Epithelial cell of alveolus of lung (primary cell): ENCODE data around the gene SCGB2A2. TPM values are rescaled to one million over a fixed set of nuclear protein-coding genes. Genes with fewer than 3 reads are reported as not detected.

ENCODE experiments used
- total RNA-seq: library from RNA; depleted of rRNA; stranded (reverse); fragments of >200 nt; gene quantifications from 2 replicates; pipeline ENCODE4 v1.2.1, GENCODE V29; 2015

The SCGB2A2 gene
- not detected in 2 replicates for total RNA-seq

DNA sequence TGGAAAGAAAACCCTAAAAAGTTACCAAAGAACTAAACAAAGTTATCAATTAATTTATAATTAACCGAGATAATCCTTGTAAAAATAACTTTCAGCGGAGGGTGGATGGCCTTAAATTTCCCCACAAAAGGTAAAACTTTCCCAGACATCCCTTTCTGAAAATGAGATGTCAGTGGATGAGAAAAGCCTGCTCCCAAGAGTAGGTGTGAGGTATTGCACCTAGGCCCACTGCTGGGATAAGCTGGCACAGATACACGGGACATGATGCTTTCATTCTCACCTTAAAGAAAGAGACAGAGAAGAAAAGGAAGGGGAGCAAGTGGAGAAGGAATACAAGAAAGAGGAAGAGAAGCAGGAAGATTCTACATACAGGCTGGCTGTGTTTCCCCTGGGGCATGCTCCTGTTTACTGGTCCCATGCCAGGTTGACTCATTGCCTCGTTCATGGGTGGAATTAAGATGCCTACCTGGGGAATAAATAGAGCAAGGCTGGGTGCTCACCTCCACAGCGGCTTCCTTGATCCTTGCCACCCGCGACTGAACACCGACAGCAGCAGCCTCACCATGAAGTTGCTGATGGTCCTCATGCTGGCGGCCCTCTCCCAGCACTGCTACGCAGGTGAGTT, at the start of gene SCGB2A2:
TSS of gene SCGB2A2 (plus strand) at position 505 of the 625 bp plus-strand sequence. CDS start at position 564, 59 bp downstream.

GRCh38 chr11:62242021-62242420, 27.9 kb upstream of the SCGB2A2 start, which contains the start of gene SCGB1D2:
Gene SCGB1D2 (plus strand): TSS chr11:62242239. CDS start chr11:62242308, 69 bp downstream.

DNA sequence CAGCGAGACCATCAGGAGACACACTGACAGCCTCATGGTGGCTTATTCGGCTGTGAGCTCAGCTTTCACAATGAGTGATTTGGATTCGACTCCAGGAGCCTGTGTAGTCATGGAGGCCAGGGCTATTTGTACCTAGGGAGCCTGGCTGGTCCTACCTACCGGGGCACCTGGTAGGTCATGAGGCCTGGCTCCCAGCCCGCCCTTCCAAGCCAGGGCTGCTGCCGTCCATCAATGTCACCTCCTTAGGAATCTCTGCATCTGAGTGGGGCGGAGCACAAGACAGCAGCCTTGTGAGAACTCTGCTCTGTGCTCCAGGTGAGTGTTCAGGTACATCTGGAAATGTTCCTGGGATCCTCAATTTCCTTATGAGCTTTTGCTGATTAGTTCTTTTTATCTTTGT, 29.0 kb downstream of the SCGB2A2 start, which contains the start of gene SCGB1D4:
TSS of gene SCGB1D4 (minus strand) at position 101 of the 400 bp plus-strand sequence. CDS start at position 36, 65 bp downstream.

Other genes starting within 250 kb of the SCGB2A2 start
- 23.9 and 39.3 TPM in 2 replicates for gene INCENP, start 146.1 kb upstream of the SCGB2A2 start, total RNA-seq
- not detected in 2 replicates for gene SCGB1D1, start 79.9 kb upstream of the SCGB2A2 start, total RNA-seq
- not detected in 2 replicates for gene SCGB2A1, start 61.5 kb upstream of the SCGB2A2 start, total RNA-seq
- gene SCGB1D2, start 27.9 kb upstream of the SCGB2A2 start, total RNA-seq, result not detected in 2 replicates
- not detected in 2 replicates for gene SCGB1D4, start 28.9 kb downstream of the SCGB2A2 start, total RNA-seq
- 1.8 TPM in 1 of 2 replicates, not detected in the other for gene ASRGL1, start 67.3 kb downstream of the SCGB2A2 start, total RNA-seq
- not detected in 2 replicates for gene SCGB1A1, start 148.9 kb downstream of the SCGB2A2 start, total RNA-seq